Neural progenitor cell (in vitro differentiated cells): ENCODE data around the gene GLRX3. TPM values are rescaled to one million over a fixed set of nuclear protein-coding genes. Genes with fewer than 3 reads are reported as not detected.

Source experiments
- DNase-seq: peaks from one replicate; pipeline ENCODE4 v3.0.0-alpha.2; 2016; ENCODE audit warnings: low spot score
- H2AFZ ChIP-seq: fragments of 200-600 bp; sonication (generic); replicated peaks from 2 replicates; pipeline ENCODE4 v1.6.1; 2016; ENCODE audit warnings: antibody characterized with exemption
- H3F3A ChIP-seq: fragments of 200-600 bp; sonication (generic); 2 replicates; pipeline ENCODE4 v1.6.1; 2016; ENCODE audit warnings: antibody characterized with exemption, low read depth
- H3K27ac ChIP-seq: fragments of 200-600 bp; sonication (generic); 2 replicates; pipeline ENCODE4 v1.5.1; 2016; ENCODE audit warnings: mild to moderate bottlenecking
- H3K27me3 ChIP-seq: fragments of 200-600 bp; sonication (generic); 2 replicates; pipeline ENCODE4 v1.6.1; 2016; ENCODE audit warnings: mild to moderate bottlenecking, moderate library complexity
- H3K36me3 ChIP-seq: fragments of 200-600 bp; sonication (generic); 2 replicates; pipeline ENCODE4 v1.5.1; 2016
- H3K4me1 ChIP-seq: fragments of 200-600 bp; sonication (generic); 2 replicates; pipeline ENCODE4 v1.6.1; 2016; ENCODE audit warnings: mixed run types
- H3K4me2 ChIP-seq: fragments of 200-600 bp; sonication (generic); 2 replicates; pipeline ENCODE4 v1.6.1; 2016
- H3K4me3 ChIP-seq: fragments of 200-600 bp; sonication (generic); 2 replicates; pipeline ENCODE4 v1.5.1; 2016
- H3K79me2 ChIP-seq: fragments of 200-600 bp; sonication (generic); 2 replicates; pipeline ENCODE4 v1.6.1; 2016; ENCODE audit warnings: low read depth
- H3K9ac ChIP-seq: fragments of 200-600 bp; sonication (generic); 2 replicates; pipeline ENCODE4 v1.6.1; 2016
- H3K9me3 ChIP-seq: fragments of 200-600 bp; sonication (generic); 2 replicates; pipeline ENCODE4 v1.5.1; 2016; ENCODE audit warnings: low read depth
- H4K20me1 ChIP-seq: fragments of 200-600 bp; sonication (generic); 2 replicates; pipeline ENCODE4 v1.6.1; 2016; ENCODE audit warnings: low read depth
- H3K27ac Mint-ChIP-seq: 3 replicates; pipeline ENCODE4 v1.8.0; 2021; ENCODE audit warnings: mixed read lengths
- H3K27me3 Mint-ChIP-seq: 2 replicates; pipeline ENCODE4 v1.8.0; 2022; ENCODE audit warnings: low read depth, mild to moderate bottlenecking, inconsistent platforms, moderate library complexity, mixed read lengths; ENCODE audit not compliant: insufficient read depth
- H3K36me3 Mint-ChIP-seq: 3 replicates; pipeline ENCODE4 v1.8.0; 2021; ENCODE audit warnings: mixed read lengths
- H3K4me1 Mint-ChIP-seq: 3 replicates; pipeline ENCODE4 v1.8.0; 2021; ENCODE audit warnings: mixed read lengths
- H3K4me3 Mint-ChIP-seq: 3 replicates; pipeline ENCODE4 v1.8.0; 2021; ENCODE audit warnings: mild to moderate bottlenecking, moderate library complexity, mixed read lengths
- H3K9me3 Mint-ChIP-seq: 3 replicates; pipeline ENCODE4 v1.8.0; 2020; ENCODE audit warnings: mixed read lengths
- EZH2 ChIP-seq: fragments of 200-600 bp; sonication (generic); IDR thresholded peaks from 2 replicates; pipeline ENCODE4 v1.6.1; 2017; ENCODE audit warnings: antibody characterized with exemption, mild to moderate bottlenecking, moderate library complexity
- EZH2phosphoT487 ChIP-seq: fragments of 200-600 bp; sonication (generic); IDR thresholded peaks from 2 replicates; pipeline ENCODE4 v1.6.1; 2017; ENCODE audit warnings: antibody characterized with exemption
- total RNA-seq: library from RNA; depleted of rRNA; stranded (reverse); fragments of >200 nt; gene quantifications from 2 replicates; pipeline ENCODE4 v1.2.3, GENCODE V29; 2015; ENCODE audit warnings: low replicate concordance
- TF ChIP-seq, protein P1 (sequence below): fragments of 200-600 bp; sonication (generic); IDR thresholded peaks from 2 replicates; pipeline ENCODE4 v1.5.1; 2017; ENCODE audit warnings: antibody characterized with exemption, mild to moderate bottlenecking

GLRX3 gene
- total RNA-seq, 1 donor from 2014 or later, result 182 TPM

DNA sequence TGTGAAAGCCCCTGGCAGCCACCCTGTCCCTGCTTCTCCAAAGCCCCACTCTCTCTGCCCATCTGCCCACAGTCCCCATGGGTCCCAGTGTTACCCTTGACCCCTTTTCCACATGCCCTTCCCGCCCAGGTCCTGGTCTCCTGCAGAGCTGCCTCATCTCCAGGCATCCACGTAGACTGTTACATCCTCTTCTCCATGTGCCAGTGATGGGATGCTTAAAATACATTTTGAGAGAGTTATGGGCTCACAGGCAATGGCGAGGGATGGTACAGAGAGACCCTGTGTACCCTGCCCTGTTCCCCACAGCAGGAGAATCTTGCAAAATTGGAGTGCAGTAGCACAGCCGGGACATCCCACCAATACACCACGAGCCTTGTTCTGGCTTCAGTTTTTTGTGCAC lies 56.8 kb downstream of the GLRX3 start:
- Histone ChIP-seq H3K4me3 (no peak overlapping the region), H3K79me2 (no peaks in the 10 kb centered on the region), H4K20me1 (no peaks in the 10 kb centered on the region), H3K27me3 (no peaks in the 10 kb centered on the region), H3K9me3 (no peaks in the 10 kb centered on the region), H3F3A (no peaks in the 10 kb centered on the region), H3K4me2 (no peak overlapping the region), H3K27ac (no peak overlapping the region), H3K4me1 (peaks cover 3% of the 10 kb centered on the region), H3K9ac (no peak overlapping the region), H2AFZ (no peak overlapping the region), H3K36me3 (no peaks in the 10 kb centered on the region)
- Mint-ChIP-seq H3K9me3 (no peaks in the 10 kb centered on the region), H3K4me1 (peaks cover 5% of the 10 kb centered on the region), H3K27ac (no peak overlapping the region), H3K27me3 (peaks cover 6% of the 10 kb centered on the region), H3K36me3 (peaks cover 2% of the 10 kb centered on the region), H3K4me3 (no peak overlapping the region)
- DNase-seq, result no peak
- no peak for TF ChIP-seq EZH2phosphoT487
- TF ChIP-seq EZH2, result no peak
- TF ChIP-seq, protein P1, sequence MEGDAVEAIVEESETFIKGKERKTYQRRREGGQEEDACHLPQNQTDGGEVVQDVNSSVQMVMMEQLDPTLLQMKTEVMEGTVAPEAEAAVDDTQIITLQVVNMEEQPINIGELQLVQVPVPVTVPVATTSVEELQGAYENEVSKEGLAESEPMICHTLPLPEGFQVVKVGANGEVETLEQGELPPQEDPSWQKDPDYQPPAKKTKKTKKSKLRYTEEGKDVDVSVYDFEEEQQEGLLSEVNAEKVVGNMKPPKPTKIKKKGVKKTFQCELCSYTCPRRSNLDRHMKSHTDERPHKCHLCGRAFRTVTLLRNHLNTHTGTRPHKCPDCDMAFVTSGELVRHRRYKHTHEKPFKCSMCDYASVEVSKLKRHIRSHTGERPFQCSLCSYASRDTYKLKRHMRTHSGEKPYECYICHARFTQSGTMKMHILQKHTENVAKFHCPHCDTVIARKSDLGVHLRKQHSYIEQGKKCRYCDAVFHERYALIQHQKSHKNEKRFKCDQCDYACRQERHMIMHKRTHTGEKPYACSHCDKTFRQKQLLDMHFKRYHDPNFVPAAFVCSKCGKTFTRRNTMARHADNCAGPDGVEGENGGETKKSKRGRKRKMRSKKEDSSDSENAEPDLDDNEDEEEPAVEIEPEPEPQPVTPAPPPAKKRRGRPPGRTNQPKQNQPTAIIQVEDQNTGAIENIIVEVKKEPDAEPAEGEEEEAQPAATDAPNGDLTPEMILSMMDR, result no peak

DNA sequence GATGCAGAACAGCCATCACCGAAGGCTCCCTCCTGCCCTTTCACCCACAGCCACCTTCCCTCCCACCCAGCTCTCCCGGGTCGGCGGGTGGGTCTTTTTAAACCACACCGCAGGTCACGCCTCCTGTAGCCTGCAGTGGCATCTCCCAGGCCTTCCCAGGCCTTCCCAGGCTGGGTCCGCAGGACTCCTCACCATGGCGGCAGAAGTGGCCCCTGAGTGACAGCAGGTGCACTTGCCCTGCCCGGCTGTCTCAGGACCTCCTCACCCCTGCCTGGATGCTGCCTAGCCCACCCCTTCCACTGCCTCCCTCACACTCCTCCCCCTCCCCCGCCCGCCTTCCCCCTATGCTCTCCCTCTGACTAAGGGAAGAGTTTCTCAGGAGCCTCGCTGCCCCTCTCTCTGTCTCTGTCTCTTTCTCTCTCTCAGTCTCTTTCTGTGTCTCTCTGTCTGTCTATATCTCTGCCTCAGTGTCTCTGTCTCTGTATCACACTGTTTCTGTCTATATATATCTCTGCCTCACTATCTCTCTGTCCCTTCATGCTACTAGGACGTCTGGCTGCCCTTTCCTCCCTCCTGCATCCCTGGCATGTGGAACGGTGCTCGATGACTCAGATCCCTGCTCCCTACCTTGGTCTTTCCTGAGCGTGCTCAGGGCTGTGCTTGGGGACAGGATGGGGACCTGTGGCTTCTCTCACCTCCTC lies 57.5 kb downstream of the GLRX3 start:
- no peaks in the 10 kb centered on the region for H3F3A ChIP-seq
- no peaks in the 10 kb centered on the region for H3K79me2 ChIP-seq
- TF ChIP-seq EZH2phosphoT487 (no peak), EZH2 (no peak)
- TF ChIP-seq, protein P1, result no peak
- Mint-ChIP-seq H3K36me3 (no peaks in the 10 kb centered on the region), H3K27me3 (peaks cover 6% of the 10 kb centered on the region), H3K4me1 (peaks cover 5% of the 10 kb centered on the region), H3K9me3 (no peaks in the 10 kb centered on the region), H3K27ac (no peak overlapping the region), H3K4me3 (no peak overlapping the region)
- H3K9me3 ChIP-seq, result no peaks in the 10 kb centered on the region
- H3K27me3 ChIP-seq, result no peaks in the 10 kb centered on the region
- no peak overlapping the region for H2AFZ ChIP-seq
- no peak overlapping the region for H3K4me3 ChIP-seq
- no peaks in the 10 kb centered on the region for H4K20me1 ChIP-seq
- no peaks in the 10 kb centered on the region for H3K36me3 ChIP-seq
- H3K27ac ChIP-seq, result no peak overlapping the region
- no peak overlapping the region for H3K4me2 ChIP-seq
- no peak for DNase-seq
- H3K4me1 ChIP-seq, result peaks cover 3% of the 10 kb centered on the region
- no peak overlapping the region for H3K9ac ChIP-seq

DNA sequence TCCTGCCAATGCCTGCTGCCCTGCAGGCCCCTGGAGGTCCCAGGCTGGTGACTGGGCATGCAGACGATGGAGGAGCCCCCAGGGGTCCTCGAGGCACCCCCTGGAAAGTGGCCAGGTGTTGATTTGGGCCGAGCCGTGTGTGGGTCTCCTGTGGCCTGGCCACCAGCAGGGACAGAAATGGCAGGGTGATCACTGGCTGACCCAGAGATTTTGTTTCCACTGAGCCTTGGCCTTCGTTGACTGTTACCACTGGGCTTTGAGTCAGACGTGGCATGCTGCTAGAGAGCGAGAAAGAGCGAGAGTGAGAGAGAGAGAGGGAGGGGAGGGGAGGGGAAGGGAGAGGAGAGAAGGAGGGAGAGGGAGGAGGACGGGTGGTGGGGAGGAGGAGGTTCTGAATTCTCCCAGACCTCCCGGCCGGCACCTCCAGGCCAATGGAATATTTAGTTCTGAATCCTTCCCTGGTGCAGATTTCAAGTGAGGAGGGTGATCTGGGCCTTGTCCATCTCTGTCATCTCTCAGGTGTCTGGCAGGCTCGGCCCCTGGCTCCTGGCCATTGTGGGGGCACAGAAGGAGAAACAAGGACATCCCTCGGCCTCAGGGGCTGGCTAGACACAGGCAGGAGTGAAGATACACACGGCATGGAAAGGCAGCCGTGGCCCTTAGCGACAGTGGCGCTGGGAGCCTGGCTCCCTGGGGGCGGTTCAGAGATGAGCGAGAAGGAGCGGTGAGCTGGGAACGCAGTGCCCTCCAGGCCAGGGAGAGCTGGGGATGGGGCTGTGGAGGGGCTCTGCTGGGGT lies 58.2 kb downstream of the GLRX3 start:
- Histone ChIP-seq H4K20me1 (no peaks in the 10 kb centered on the region), H3K9ac (no peak overlapping the region), H3K4me3 (no peak overlapping the region), H3F3A (no peaks in the 10 kb centered on the region), H2AFZ (no peak overlapping the region), H3K4me2 (no peak overlapping the region), H3K36me3 (no peaks in the 10 kb centered on the region), H3K27ac (no peak overlapping the region), H3K27me3 (no peaks in the 10 kb centered on the region), H3K79me2 (no peaks in the 10 kb centered on the region), H3K9me3 (no peaks in the 10 kb centered on the region), H3K4me1 (peaks cover 3% of the 10 kb centered on the region)
- DNase-seq, result no peak
- Mint-ChIP-seq H3K36me3 (no peaks in the 10 kb centered on the region), H3K27ac (peak overlapping the region; percentile 97), H3K4me1 (peaks cover 5% of the 10 kb centered on the region), H3K27me3 (peaks cover 6% of the 10 kb centered on the region), H3K9me3 (no peaks in the 10 kb centered on the region), H3K4me3 (no peak overlapping the region)
- TF ChIP-seq EZH2phosphoT487, result no peak
- TF ChIP-seq, protein P1, result no peak
- no peak for TF ChIP-seq EZH2
